Gastroesophageal sphincter (tissue), 4 donors: Measurements from ENCODE around the gene ULK4. TPM values are rescaled to one million over a fixed set of nuclear protein-coding genes. Genes with fewer than 3 reads are reported as not detected.

Experiments used
- ATAC-seq: fragments of 150-250 bp; one replicate; pipeline ENCODE4 v1.9.1; 2016; ENCODE audit warnings: mild to moderate bottlenecking, moderate library complexity
- H3K27ac ChIP-seq, 4 donors: fragments of 200-600 bp; sonication (generic) in 3 of 4; 1 replicate in 3 of 4; 2 replicates in 1 of 4; pipeline ENCODE4 v1.5.1; 2016 to 2019
- H3K27me3 ChIP-seq: fragments of 200-600 bp; sonication (generic); one replicate; pipeline ENCODE4 v1.5.1; 2019
- H3K36me3 ChIP-seq, 2 donors: fragments of 200-600 bp; sonication (generic); one replicate each; pipeline ENCODE4 v1.5.1; 2019; ENCODE audit warnings: control low read depth in 1 of 2
- H3K4me1 ChIP-seq, 3 donors: fragments of 200-600 bp; sonication (generic); 1 replicate in 2 of 3; 2 replicates in 1 of 3; pipeline ENCODE4 v1.5.1; 2016 to 2019; ENCODE audit warnings: control low read depth in 2 of 3
- H3K4me3 ChIP-seq, 2 donors: fragments of 200-600 bp; sonication (generic); one replicate each; pipeline ENCODE4 v1.5.1; 2019; ENCODE audit warnings: mild to moderate bottlenecking in 1 of 2, moderate library complexity in 1 of 2
- H3K9me3 ChIP-seq, 3 donors: fragments of 200-600 bp; sonication (generic); one replicate each; pipeline ENCODE4 v1.5.1; 2017 to 2019; ENCODE audit warnings: control low read depth in 2 of 3
- CTCF ChIP-seq, 4 experiments: fragments of 200-600 bp in 2 of 4; fragments of 450-650 bp in 2 of 4; sonication (generic) in 1 of 4; IDR thresholded peaks; one replicate each; pipeline ENCODE4 v1.5.1; 2017 to 2019; ENCODE audit warnings: antibody characterized with exemption in 4 of 4, mild to moderate bottlenecking in 2 of 4, moderate library complexity in 2 of 4
- EP300 ChIP-seq: sonication (generic); formaldehyde crosslinking; IDR thresholded peaks from one replicate; pipeline ENCODE4 v1.6.1; 2017; ENCODE audit warnings: antibody characterized with exemption, mild to moderate bottlenecking
- POLR2A ChIP-seq, 2 donors: fragments of 450-650 bp; IDR thresholded peaks; one replicate each; pipeline ENCODE4 v1.6.1; 2017; ENCODE audit warnings: antibody characterized with exemption in 2 of 2, mild to moderate bottlenecking in 2 of 2, moderate library complexity in 1 of 2
- POLR2AphosphoS5 ChIP-seq: sonication (generic); formaldehyde crosslinking; IDR thresholded peaks from one replicate; pipeline ENCODE4 v1.6.1; 2017; ENCODE audit warnings: antibody characterized with exemption
- WGBS, 2 donors: methylation state at CpG; one replicate each; pipeline ENCODE4 v1.1.5; 2018; ENCODE audit warnings: low coverage in 1 of 2; 5-methylcytosine and 5-hydroxymethylcytosine counted together
- total RNA-seq, 4 donors: library from RNA; depleted of rRNA; stranded (reverse); fragments of >200 nt; gene quantifications; one replicate each; pipeline ENCODE4 v1.1.0, GENCODE V29; 2016

The ULK4 gene
- total RNA-seq, 4 donors from 2014 or later = 3.8 to 15.4 (median 8.8) TPM

GRCh38 chr3:41502481-41502880 is 459.4 kb downstream of the ULK4 start:
- no peak for ATAC-seq
- H3K27me3 ChIP-seq = no peaks in the 10 kb centered on the region
- TF ChIP-seq POLR2A (IDR thresholded peaks at IDR 0.05) (no peak), CTCF (IDR thresholded peaks at IDR 0.05) (no peak), POLR2AphosphoS5 (no peak), EP300 (no peak)
- no peaks in the 10 kb centered on the region for H3K36me3 ChIP-seq
- no peaks in the 10 kb centered on the region for H3K9me3 ChIP-seq
- H3K27ac ChIP-seq = no peak overlapping the region
- H3K4me1 ChIP-seq = no peaks in the 10 kb centered on the region
- H3K4me3 ChIP-seq = no peak overlapping the region

- H3K36me3 ChIP-seq = no peaks in the 10 kb centered on the region
- no peak for ATAC-seq
- 17 to 44% methylated on average over 1 of the region's 1 CpG for WGBS, 2 donors
- no peaks in the 10 kb centered on the region for H3K9me3 ChIP-seq
- no peak overlapping the region for H3K4me3 ChIP-seq
- TF ChIP-seq POLR2A (IDR thresholded peaks at IDR 0.05) = no peak
- no peak for TF ChIP-seq EP300
- H3K27ac ChIP-seq = no peak overlapping the region
- H3K27me3 ChIP-seq = no peaks in the 10 kb centered on the region
- H3K4me1 ChIP-seq = no peaks in the 10 kb centered on the region
These were observed 459.9 kb downstream of the ULK4 start for GRCh38 chr3:41502023-41502422.

GRCh38 chr3:41498847-41499246 is 463.1 kb downstream of the ULK4 start:
- no peak for ATAC-seq
- Histone ChIP-seq H3K4me3 (no peak overlapping the region), H3K4me1 (no peaks in the 10 kb centered on the region), H3K36me3 (no peaks in the 10 kb centered on the region), H3K27me3 (no peaks in the 10 kb centered on the region), H3K27ac (no peak overlapping the region), H3K9me3 (no peaks in the 10 kb centered on the region)
- WGBS, 2 donors = 92 to 100% methylated on average over 2 of the region's 2 CpGs
- TF ChIP-seq CTCF (IDR thresholded peaks at IDR 0.05) (no peak), POLR2AphosphoS5 (no peak), POLR2A (IDR thresholded peaks at IDR 0.05) (no peak), EP300 (no peak)

- 78 to 91% methylated on average over 1 to 2 of the region's 2 CpGs for WGBS, 2 donors
- no peak for TF ChIP-seq POLR2A (IDR thresholded peaks at IDR 0.05)
- no peak for TF ChIP-seq POLR2AphosphoS5
- TF ChIP-seq CTCF (IDR thresholded peaks at IDR 0.05) = no peak
- TF ChIP-seq EP300 = no peak
- no peaks in the 10 kb centered on the region for H3K36me3 ChIP-seq
- H3K27ac ChIP-seq = no peak overlapping the region
- H3K9me3 ChIP-seq = no peaks in the 10 kb centered on the region
- H3K27me3 ChIP-seq = no peaks in the 10 kb centered on the region
- no peak for ATAC-seq
- H3K4me3 ChIP-seq = no peak overlapping the region
- no peaks in the 10 kb centered on the region for H3K4me1 ChIP-seq
These were observed 471.5 kb downstream of the ULK4 start for GRCh38 chr3:41490360-41490759.

GRCh38 chr3:41489231-41489630 is 472.7 kb downstream of the ULK4 start:
- Histone ChIP-seq H3K36me3 (no peaks in the 10 kb centered on the region), H3K27ac (no peak overlapping the region), H3K4me1 (no peaks in the 10 kb centered on the region), H3K9me3 (no peaks in the 10 kb centered on the region), H3K27me3 (no peaks in the 10 kb centered on the region), H3K4me3 (no peak overlapping the region)
- ATAC-seq = no peak
- WGBS, 2 donors = 38 to 55% methylated on average over 1 of the region's 1 CpG
- TF ChIP-seq POLR2AphosphoS5 = no peak
- no peak for TF ChIP-seq EP300
- TF ChIP-seq POLR2A (IDR thresholded peaks at IDR 0.05) = no peak
- no peak for TF ChIP-seq CTCF (IDR thresholded peaks at IDR 0.05)

GRCh38 chr3:41488501-41488900 is 473.4 kb downstream of the ULK4 start:
- TF ChIP-seq POLR2AphosphoS5 (no peak), EP300 (no peak), POLR2A (IDR thresholded peaks at IDR 0.05) (no peak), CTCF (IDR thresholded peaks at IDR 0.05) (no peak)
- H3K36me3 ChIP-seq = no peaks in the 10 kb centered on the region
- H3K4me1 ChIP-seq = no peaks in the 10 kb centered on the region
- H3K9me3 ChIP-seq = no peaks in the 10 kb centered on the region
- H3K27me3 ChIP-seq = no peaks in the 10 kb centered on the region
- no peak for ATAC-seq
- no peak overlapping the region for H3K27ac ChIP-seq
- H3K4me3 ChIP-seq = no peak overlapping the region
